HG02870 (cell line): ENCODE results near the gene ACOT6.
A peak's percentile ranks its signal among the peaks of the same experiment; 100 is the strongest.
"Not testable (repeated sequence)": the region's sequence is repeated elsewhere in the genome, so short reads cannot be mapped to it uniquely, and the experiment has no call there.

Source experiments
- ATAC-seq: cut with Tn5 transposase; IDR thresholded peaks from one replicate; pipeline ENCODE4 v1.9.1; 2021; ENCODE audit warnings: mild to moderate bottlenecking, moderate library complexity; ENCODE audit not compliant: unreplicated experiment

ACOT6 gene

GRCh38 chr14:73644531-73645247 is 32.4 kb downstream of the ACOT6 start, which contains the start of gene DNAL1:
TSS of gene DNAL1 (plus strand) at chr14:73644986. CDS start at chr14:73645040, 54 bp downstream.
- ATAC-seq = peak; percentile 96

GRCh38 chr14:73645248-73645610 is 32.9 kb downstream of the ACOT6 start:
- ATAC-seq = no peak

- ATAC-seq = no peak
Measured at GRCh38 chr14:73651005-73651404, 38.7 kb downstream of the ACOT6 start.

- ATAC-seq = no peak
Measured at GRCh38 chr14:73655851-73656250, 43.5 kb downstream of the ACOT6 start.

- not testable (repeated sequence) for ATAC-seq
Measured at GRCh38 chr14:73659202-73659601, 46.9 kb downstream of the ACOT6 start.

GRCh38 chr14:73660511-73660910 is 48.2 kb downstream of the ACOT6 start:
- no peak for ATAC-seq

GRCh38 chr14:73661872-73662271 is 49.6 kb downstream of the ACOT6 start:
- ATAC-seq = no peak

- ATAC-seq = no peak
Measured at GRCh38 chr14:73662487-73662943, 50.2 kb downstream of the ACOT6 start.

- ATAC-seq = no peak
Measured at GRCh38 chr14:73663548-73664212, 51.4 kb downstream of the ACOT6 start.

- no peak for ATAC-seq
Measured at GRCh38 chr14:73665130-73665529, 52.8 kb downstream of the ACOT6 start.

GRCh38 chr14:73666583-73666982 is 54.3 kb downstream of the ACOT6 start:
- ATAC-seq = no peak

- no peak for ATAC-seq
Measured at GRCh38 chr14:73667854-73668253, 55.5 kb downstream of the ACOT6 start.
